A549 treated with Hydrocortisone at 1 μM for 4 hours (cell line): ENCODE data around the gene EMB. TPM values are rescaled to one million over a fixed set of nuclear protein-coding genes. Genes with fewer than 3 reads are reported as not detected.

ENCODE experiments used
- total RNA-seq: library from RNA; stranded (reverse); fragments of 200-300 nt; extraction: Qiagen RNA extraction; gene quantifications from 5 replicates; pipeline ENCODE4 v1.2.3, GENCODE V29; 2022

Gene EMB
- total RNA-seq, result 4.4 to 7.6 TPM (median 6.4 TPM) in 5 replicates

GRCh38 chr5:50440651-50441492, at the start of gene EMB:
Gene EMB, minus strand, starts transcription at chr5:50441288. Its CDS starts 137 bp downstream, at chr5:50441151.

Other genes starting within 250 kb of the EMB start
- gene PARP8, start 225.3 kb upstream of the EMB start, total RNA-seq, result 0.03 to 0.22 TPM (median 0.14 TPM) in 5 replicates